MM.1S (cell line): Measurements from ENCODE around the gene CREB5.
"Not testable (repeated sequence)": the region's sequence is repeated elsewhere in the genome, so short reads cannot be mapped to it uniquely, and the experiment has no call there.

ENCODE experiments used
- EZH2 ChIP-seq: fragments of 300-600 bp; sonication (generic); optimal IDR thresholded peaks from 2 replicates; pipeline ENCODE3; 2017; ENCODE audit warnings: low read depth, mild to moderate bottlenecking, antibody characterized with exemption, low read length, mixed read lengths
- EZH2phosphoT487 ChIP-seq: fragments of 300-600 bp; sonication (generic); IDR thresholded peaks from 2 replicates; pipeline ENCODE4 v1.6.1; 2018; ENCODE audit warnings: antibody characterized with exemption, low read length

DNA sequence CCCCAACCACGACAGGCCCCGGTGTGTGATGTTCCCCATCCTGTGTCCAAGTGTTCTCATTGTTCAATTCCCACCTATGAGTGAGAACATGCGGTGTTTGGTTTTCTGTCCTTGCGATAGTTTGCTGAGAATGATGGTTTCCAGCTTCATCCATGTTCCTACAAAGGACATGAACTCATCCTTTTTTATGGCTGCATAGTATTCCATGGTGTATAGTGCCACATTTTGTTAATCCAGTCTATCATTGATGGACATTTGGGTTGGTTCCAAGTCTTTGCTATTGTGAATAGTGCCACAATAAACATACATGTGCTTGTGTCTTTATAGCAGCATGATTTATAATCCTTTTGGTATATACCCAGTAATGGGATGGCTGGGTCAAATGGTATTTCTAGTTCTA, 10.8 kb upstream of the CREB5 start:
- not testable (repeated sequence) for TF ChIP-seq EZH2phosphoT487, EZH2
